Activated T-helper 1 cell treated with anti-CD3 and anti-CD28 coated beads, Interleukin-12 subunit alpha, Interleukin-12 subunit beta, Interleukin-2, Interleukin-4 antibody, amounts not matched to agents 30 ng/mL and 10 ng/mL and 1 ng/mL, durations not matched to agents 14 hours and 24 hours and 36 hours (primary cell): Measurements from ENCODE around the gene CFAP107. TPM values are rescaled to one million over a fixed set of nuclear protein-coding genes. Genes with fewer than 3 reads are reported as not detected.
"Not testable (repeated sequence)": the region's sequence is repeated elsewhere in the genome, so short reads cannot be mapped to it uniquely, and the experiment has no call there.

ENCODE experiments used
- DNase-seq: peaks from one replicate; pipeline ENCODE4 v3.0.0; 2021; ENCODE audit warnings: low spot score
- H3K27ac Mint-ChIP-seq: one replicate; pipeline ENCODE4 v1.8.0; 2021; ENCODE audit warnings: mild to moderate bottlenecking, mixed read lengths
- H3K27me3 Mint-ChIP-seq: one replicate; pipeline ENCODE4 v1.8.0; 2022; ENCODE audit warnings: mild to moderate bottlenecking, moderate library complexity, mixed read lengths; ENCODE audit not compliant: insufficient read depth
- H3K36me3 Mint-ChIP-seq: one replicate; pipeline ENCODE4 v1.8.0; 2021; ENCODE audit warnings: low read depth, mixed read lengths
- H3K4me1 Mint-ChIP-seq: one replicate; pipeline ENCODE4 v1.8.0; 2021; ENCODE audit warnings: low read depth, mixed read lengths
- H3K4me3 Mint-ChIP-seq: one replicate; pipeline ENCODE4 v1.8.0; 2021; ENCODE audit warnings: mild to moderate bottlenecking, moderate library complexity, mixed read lengths
- H3K9me3 Mint-ChIP-seq: one replicate; pipeline ENCODE4 v1.8.0; 2021; ENCODE audit warnings: mixed read lengths
- intact Hi-C: fragments of 100-400 bp; cut with micrococcal nuclease; formaldehyde crosslinking; loops from one replicate; pipeline ENCODE4 v1.15.1; 2024
- total RNA-seq: library from RNA; stranded (reverse); gene quantifications from 2 replicates; pipeline ENCODE4 v1.2.3, GENCODE V29; 2022

CFAP107 gene
- total RNA-seq = not detected in 2 replicates

- no peaks in the 10 kb centered on the region for H3K27me3 Mint-ChIP-seq
- no peak within 1 kb of the TSS for H3K27ac Mint-ChIP-seq
- DNase-seq = no peak
Observed at GRCh38 chr1:12745992-12746323, at the start of gene CFAP107. TSS of gene CFAP107 (plus strand) at chr1:12746200. CDS start at chr1:12746431, 231 bp downstream.

GRCh38 chr1:12696658-12697057 is 49.3 kb upstream of the CFAP107 start:
- no peak overlapping the region for H3K4me3 Mint-ChIP-seq

More at GRCh38 chr1:12745992-12746323, at the start of gene CFAP107:
- H3K4me1 Mint-ChIP-seq = no peaks in the 10 kb centered on the region
- intact Hi-C loops = no loop called here
- no peaks in the 10 kb centered on the region for H3K36me3 Mint-ChIP-seq
- no peak within 1 kb of the TSS for H3K4me3 Mint-ChIP-seq
- H3K9me3 Mint-ChIP-seq = peaks cover 31% of the 10 kb centered on the region

GRCh38 chr1:12697397-12697796 is 48.6 kb upstream of the CFAP107 start:
- DNase-seq = no peak
- H3K4me3 Mint-ChIP-seq = no peak overlapping the region
- no peaks in the 10 kb centered on the region for H3K4me1 Mint-ChIP-seq
- H3K27ac Mint-ChIP-seq = no peak overlapping the region
- peaks cover 23% of the 10 kb centered on the region for H3K27me3 Mint-ChIP-seq
- no peaks in the 10 kb centered on the region for H3K9me3 Mint-ChIP-seq
- H3K36me3 Mint-ChIP-seq = no peaks in the 10 kb centered on the region
- intact Hi-C loops = no loop called here

More at GRCh38 chr1:12696658-12697057, 49.3 kb upstream of the CFAP107 start:
- intact Hi-C loops = no loop called here
- Mint-ChIP-seq H3K27ac (no peak overlapping the region), H3K4me1 (no peaks in the 10 kb centered on the region), H3K27me3 (peaks cover 23% of the 10 kb centered on the region), H3K9me3 (no peaks in the 10 kb centered on the region), H3K36me3 (no peaks in the 10 kb centered on the region)
- DNase-seq = no peak

- Mint-ChIP-seq H3K27ac (no peak overlapping the region), H3K36me3 (no peaks in the 10 kb centered on the region), H3K9me3 (no peaks in the 10 kb centered on the region), H3K4me3 (no peak overlapping the region), H3K27me3 (peaks cover 5% of the 10 kb centered on the region), H3K4me1 (no peaks in the 10 kb centered on the region)
- no peak for DNase-seq
- intact Hi-C loops = no loop called here
Observed at GRCh38 chr1:12703821-12704451, 42.1 kb upstream of the CFAP107 start.

GRCh38 chr1:12706061-12706460 is 39.9 kb upstream of the CFAP107 start:
- no peaks in the 10 kb centered on the region for H3K36me3 Mint-ChIP-seq
- no peaks in the 10 kb centered on the region for H3K9me3 Mint-ChIP-seq
- intact Hi-C loops = no loop called here
- H3K27ac Mint-ChIP-seq = no peak overlapping the region
- no peak overlapping the region for H3K4me3 Mint-ChIP-seq
- no peaks in the 10 kb centered on the region for H3K27me3 Mint-ChIP-seq
- no peak for DNase-seq
- no peaks in the 10 kb centered on the region for H3K4me1 Mint-ChIP-seq

- H3K27ac Mint-ChIP-seq = no peak overlapping the region
Observed at GRCh38 chr1:12708396-12709090, 37.5 kb upstream of the CFAP107 start.

GRCh38 chr1:12709091-12709491 is 36.9 kb upstream of the CFAP107 start:
- no peaks in the 10 kb centered on the region for H3K9me3 Mint-ChIP-seq
- H3K4me1 Mint-ChIP-seq = no peaks in the 10 kb centered on the region
- H3K4me3 Mint-ChIP-seq = no peak overlapping the region
- DNase-seq = no peak
- H3K27me3 Mint-ChIP-seq = peaks cover 7% of the 10 kb centered on the region
- no peaks in the 10 kb centered on the region for H3K36me3 Mint-ChIP-seq
- intact Hi-C loops = no loop called here
- H3K27ac Mint-ChIP-seq = no peak overlapping the region

More at GRCh38 chr1:12708396-12709090, 37.5 kb upstream of the CFAP107 start:
- Mint-ChIP-seq H3K36me3 (no peaks in the 10 kb centered on the region), H3K4me3 (no peak overlapping the region), H3K27me3 (peaks cover 7% of the 10 kb centered on the region), H3K4me1 (no peaks in the 10 kb centered on the region), H3K9me3 (no peaks in the 10 kb centered on the region)
- intact Hi-C loops = no loop called here
- no peak for DNase-seq

- peaks cover 7% of the 10 kb centered on the region for H3K27me3 Mint-ChIP-seq
- no peaks in the 10 kb centered on the region for H3K4me1 Mint-ChIP-seq
- DNase-seq = no peak
- no peak overlapping the region for H3K4me3 Mint-ChIP-seq
- no peaks in the 10 kb centered on the region for H3K9me3 Mint-ChIP-seq
- intact Hi-C loops = no loop called here
- H3K27ac Mint-ChIP-seq = no peak overlapping the region
- H3K36me3 Mint-ChIP-seq = no peaks in the 10 kb centered on the region
Observed at GRCh38 chr1:12709696-12710095, 36.3 kb upstream of the CFAP107 start.

GRCh38 chr1:12711536-12711935 is 34.5 kb upstream of the CFAP107 start:
- Mint-ChIP-seq H3K9me3 (no peaks in the 10 kb centered on the region), H3K4me1 (no peaks in the 10 kb centered on the region), H3K4me3 (no peak overlapping the region), H3K27ac (no peak overlapping the region), H3K36me3 (no peaks in the 10 kb centered on the region), H3K27me3 (peaks cover 12% of the 10 kb centered on the region)
- no peak for DNase-seq
- intact Hi-C loops = no loop called here

- Mint-ChIP-seq H3K27ac (no peak overlapping the region), H3K4me1 (no peaks in the 10 kb centered on the region), H3K9me3 (no peaks in the 10 kb centered on the region), H3K36me3 (no peaks in the 10 kb centered on the region), H3K27me3 (peaks cover 12% of the 10 kb centered on the region), H3K4me3 (no peak overlapping the region)
- intact Hi-C loops = no loop called here
- DNase-seq = no peak
Observed at GRCh38 chr1:12712076-12712475, 33.9 kb upstream of the CFAP107 start.

GRCh38 chr1:12712929-12713328 is 33.1 kb upstream of the CFAP107 start:
- peaks cover 12% of the 10 kb centered on the region for H3K27me3 Mint-ChIP-seq
- H3K36me3 Mint-ChIP-seq = no peaks in the 10 kb centered on the region
- no peaks in the 10 kb centered on the region for H3K9me3 Mint-ChIP-seq
- H3K27ac Mint-ChIP-seq = no peak overlapping the region
- H3K4me1 Mint-ChIP-seq = no peaks in the 10 kb centered on the region
- no peak for DNase-seq
- intact Hi-C loops = no loop called here
- H3K4me3 Mint-ChIP-seq = no peak overlapping the region

- H3K4me3 Mint-ChIP-seq, H3K9me3 Mint-ChIP-seq, DNase-seq, H3K27ac Mint-ChIP-seq, H3K36me3 Mint-ChIP-seq, H3K4me1 Mint-ChIP-seq, intact Hi-C loops: not testable (repeated sequence)
- peaks cover 12% of the 10 kb centered on the region for H3K27me3 Mint-ChIP-seq
Observed at GRCh38 chr1:12713651-12714050, 32.3 kb upstream of the CFAP107 start.

GRCh38 chr1:12714710-12715475 is 31.1 kb upstream of the CFAP107 start:
- no peak overlapping the region for H3K4me3 Mint-ChIP-seq
- H3K36me3 Mint-ChIP-seq = no peaks in the 10 kb centered on the region
- no peaks in the 10 kb centered on the region for H3K9me3 Mint-ChIP-seq
- H3K4me1 Mint-ChIP-seq = no peaks in the 10 kb centered on the region
- intact Hi-C loops = no loop called here
- no peak for DNase-seq
- no peak overlapping the region for H3K27ac Mint-ChIP-seq
- H3K27me3 Mint-ChIP-seq = peaks cover 12% of the 10 kb centered on the region
